Fibroblast of pulmonary artery (primary cell): ENCODE results near the gene CNOT10.

Experiments
- DNase-seq: peaks from one replicate; pipeline ENCODE4 v3.0.0-alpha.2; 2010; ENCODE audit warnings: low read depth
- H3K4me3 ChIP-seq: replicated peaks from 2 replicates; pipeline ENCODE4 v1.5.1; 2011; ENCODE audit warnings: low read depth, mild to moderate bottlenecking, control low read depth, low read length, moderate library complexity
- TF ChIP-seq, protein P1 (sequence below): IDR thresholded peaks from 2 replicates; pipeline ENCODE4 v1.5.1; 2011; ENCODE audit warnings: mild to moderate bottlenecking, control low read depth, low read length, inconsistent platforms; ENCODE audit errors: missing control alignments

Gene CNOT10

GRCh38 chr3:32818229-32818969 is 133.4 kb downstream of the CNOT10 start:
- DNase-seq, result no peak
- no peak overlapping the region for H3K4me3 ChIP-seq
- TF ChIP-seq, protein P1, sequence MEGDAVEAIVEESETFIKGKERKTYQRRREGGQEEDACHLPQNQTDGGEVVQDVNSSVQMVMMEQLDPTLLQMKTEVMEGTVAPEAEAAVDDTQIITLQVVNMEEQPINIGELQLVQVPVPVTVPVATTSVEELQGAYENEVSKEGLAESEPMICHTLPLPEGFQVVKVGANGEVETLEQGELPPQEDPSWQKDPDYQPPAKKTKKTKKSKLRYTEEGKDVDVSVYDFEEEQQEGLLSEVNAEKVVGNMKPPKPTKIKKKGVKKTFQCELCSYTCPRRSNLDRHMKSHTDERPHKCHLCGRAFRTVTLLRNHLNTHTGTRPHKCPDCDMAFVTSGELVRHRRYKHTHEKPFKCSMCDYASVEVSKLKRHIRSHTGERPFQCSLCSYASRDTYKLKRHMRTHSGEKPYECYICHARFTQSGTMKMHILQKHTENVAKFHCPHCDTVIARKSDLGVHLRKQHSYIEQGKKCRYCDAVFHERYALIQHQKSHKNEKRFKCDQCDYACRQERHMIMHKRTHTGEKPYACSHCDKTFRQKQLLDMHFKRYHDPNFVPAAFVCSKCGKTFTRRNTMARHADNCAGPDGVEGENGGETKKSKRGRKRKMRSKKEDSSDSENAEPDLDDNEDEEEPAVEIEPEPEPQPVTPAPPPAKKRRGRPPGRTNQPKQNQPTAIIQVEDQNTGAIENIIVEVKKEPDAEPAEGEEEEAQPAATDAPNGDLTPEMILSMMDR, result no peak

DNA sequence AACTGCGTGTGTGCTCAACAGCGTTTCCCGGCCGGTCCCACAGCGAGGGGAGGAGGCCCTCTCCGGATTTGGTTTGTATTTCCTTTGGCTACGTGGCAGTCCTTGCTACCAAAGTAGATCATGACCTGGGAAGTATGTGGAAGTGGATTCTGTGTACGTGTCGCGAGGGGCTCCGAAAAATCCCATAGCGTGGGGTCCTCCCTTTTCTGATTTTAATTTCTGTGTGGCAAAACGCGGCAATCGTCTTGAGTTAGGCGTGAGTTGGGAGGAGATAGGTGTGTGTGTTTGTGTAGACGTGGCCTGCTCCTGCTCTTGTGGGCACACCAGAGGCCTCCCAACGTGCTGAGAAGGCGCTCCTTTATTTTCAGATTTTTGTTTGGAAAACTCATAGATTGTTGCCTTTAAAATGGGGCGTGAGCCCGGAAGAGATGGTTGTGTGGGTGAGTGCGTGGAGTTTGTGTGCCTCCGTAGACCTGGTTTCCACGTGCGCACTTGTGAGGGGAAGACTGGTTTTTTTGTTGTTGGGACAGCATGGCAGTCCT is 134.1 kb downstream of the CNOT10 start:
- TF ChIP-seq, protein P1, result no peak
- DNase-seq, result no peak
- H3K4me3 ChIP-seq, result no peak overlapping the region

DNA sequence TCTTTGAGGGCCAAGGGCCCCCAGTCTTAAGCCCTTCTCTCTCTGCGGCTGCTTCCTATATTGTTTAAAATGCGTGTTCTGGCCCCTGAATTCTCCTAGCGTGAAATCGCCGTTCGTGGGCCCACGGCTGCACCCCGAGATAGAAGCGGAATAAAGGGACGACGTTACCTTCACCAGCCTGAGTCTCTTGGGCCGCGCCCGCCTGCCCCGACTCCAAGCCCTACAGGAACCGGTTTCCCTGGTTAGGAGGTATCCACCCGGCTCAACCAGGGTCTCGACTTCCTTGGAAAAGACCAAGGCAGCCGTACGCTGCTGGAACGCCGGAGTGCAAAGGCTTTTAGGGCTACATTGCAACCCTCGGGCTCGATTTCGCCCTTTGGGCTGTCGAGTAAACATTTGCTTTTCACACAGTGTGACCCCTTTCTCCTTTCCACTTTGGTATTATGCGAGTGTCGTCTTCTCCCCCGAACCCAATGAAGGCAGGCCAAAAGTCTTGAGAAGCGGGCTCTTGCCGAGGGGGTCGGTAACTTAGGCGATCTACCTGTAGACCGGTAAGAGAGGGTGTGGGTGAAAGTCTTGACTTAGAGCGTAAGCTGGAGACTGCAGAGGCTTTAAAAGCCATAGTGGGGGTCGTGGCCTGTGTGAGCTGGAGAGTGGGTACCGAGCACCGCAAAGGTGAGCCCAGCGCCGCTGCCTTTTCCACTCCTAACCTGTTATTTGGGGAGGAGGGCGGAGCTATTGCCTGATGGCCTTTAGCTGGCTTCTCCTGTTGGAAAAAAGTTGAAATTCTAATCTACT is 134.8 kb downstream of the CNOT10 start:
- DNase-seq, result no peak
- no peak overlapping the region for H3K4me3 ChIP-seq
- TF ChIP-seq, protein P1, result no peak

DNA sequence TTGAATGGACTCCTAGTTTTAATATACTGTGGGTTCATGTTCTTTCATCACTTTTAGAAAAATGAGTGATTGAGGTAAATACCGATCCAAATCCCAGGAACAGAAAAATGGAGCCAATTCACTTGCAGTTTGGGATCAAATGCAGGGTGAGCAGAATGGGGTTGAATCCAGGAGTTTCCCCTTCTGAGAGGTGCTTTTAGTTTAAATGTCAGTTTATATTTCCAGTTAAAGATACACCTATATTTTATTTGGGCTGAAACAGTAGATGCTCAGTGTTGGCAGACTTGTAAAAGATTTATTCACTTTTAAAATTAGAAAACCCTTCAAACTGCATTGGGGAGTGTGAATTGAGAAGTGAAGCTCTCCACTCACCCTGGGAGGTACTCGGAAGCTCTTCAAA is 135.4 kb downstream of the CNOT10 start:
- TF ChIP-seq, protein P1, result no peak
- no peak for DNase-seq
- H3K4me3 ChIP-seq, result no peak overlapping the region

DNA sequence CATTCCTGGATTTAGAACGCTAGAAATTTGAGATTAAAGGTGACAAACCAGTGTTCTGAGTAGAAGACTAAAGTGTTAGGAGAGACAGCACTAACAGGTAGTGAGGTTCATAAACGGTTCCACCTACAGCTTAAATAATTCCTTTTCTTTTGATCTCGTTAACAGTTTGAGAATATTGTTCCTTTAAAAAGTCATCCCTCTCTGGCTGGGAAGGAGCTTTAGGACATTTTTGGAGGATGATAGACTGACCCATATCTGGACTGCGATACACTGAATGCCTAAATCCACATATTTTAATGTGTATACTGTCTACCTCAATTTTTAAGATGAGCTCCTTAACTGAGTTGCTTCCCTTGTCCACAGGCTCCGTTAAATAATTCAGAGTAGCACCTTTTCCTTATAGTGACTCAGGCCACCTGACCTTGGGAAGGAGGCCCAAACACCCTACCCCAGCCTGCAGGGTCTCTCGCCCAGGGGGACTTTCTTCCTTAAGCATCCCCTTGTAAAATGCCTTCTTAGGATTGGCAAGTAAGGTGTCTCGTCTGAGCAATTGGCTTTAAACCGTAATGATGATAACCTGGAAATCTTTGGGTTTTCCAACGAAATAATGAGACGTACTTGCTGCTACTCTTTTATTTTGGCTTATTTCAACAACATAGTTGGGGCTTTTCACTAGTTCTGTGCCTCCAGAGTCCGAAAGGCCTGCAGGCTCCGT is 136.1 kb downstream of the CNOT10 start:
- no peak for DNase-seq
- H3K4me3 ChIP-seq, result no peak overlapping the region
- TF ChIP-seq, protein P1, result no peak

DNA sequence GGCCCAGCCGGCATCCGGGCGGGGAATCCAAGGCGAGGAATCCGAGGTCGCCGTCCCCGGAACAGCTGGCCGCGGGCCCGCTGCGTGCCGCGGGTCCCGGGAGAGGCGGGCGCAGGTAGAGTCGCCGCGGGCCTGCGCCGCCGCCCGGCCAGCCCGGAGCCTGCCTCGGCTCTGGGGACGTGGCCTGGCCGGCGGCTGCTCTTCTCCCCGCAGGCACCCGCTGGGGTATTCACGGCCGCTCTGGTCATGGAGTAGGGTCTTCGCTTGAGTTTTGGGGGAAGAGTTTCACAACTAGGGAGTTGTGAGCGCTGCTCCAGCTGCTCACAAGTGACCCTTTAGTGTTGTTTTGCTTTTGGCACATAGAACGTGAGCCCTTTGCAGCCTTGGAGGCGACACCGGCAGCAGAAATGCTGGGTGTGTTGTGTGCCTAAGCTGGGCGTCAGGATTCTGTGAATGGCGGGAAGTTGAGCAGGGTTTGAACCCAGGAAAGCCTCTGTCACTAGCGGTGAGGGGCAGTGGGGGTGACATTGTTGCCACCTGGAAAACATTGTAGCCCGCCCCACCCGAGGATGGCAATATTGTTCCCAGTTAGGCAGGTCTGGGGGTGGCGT is 136.8 kb downstream of the CNOT10 start:
- no peak overlapping the region for H3K4me3 ChIP-seq
- TF ChIP-seq, protein P1, result no peak
- no peak for DNase-seq
